ENCODE results near the gene CCDC171.
"Not testable (repeated sequence)": the region's sequence is repeated elsewhere in the genome, so short reads cannot be mapped to it uniquely, and the experiment has no call there.

The CCDC171 gene

GRCh38 chr9:15699876-15700559 lies 147.2 kb downstream of the CCDC171 start:
- DNase-seq = not testable (repeated sequence)

- DNase-seq = no peak
These were observed 154.2 kb downstream of the CCDC171 start for GRCh38 chr9:15707000-15707399.

DNA sequence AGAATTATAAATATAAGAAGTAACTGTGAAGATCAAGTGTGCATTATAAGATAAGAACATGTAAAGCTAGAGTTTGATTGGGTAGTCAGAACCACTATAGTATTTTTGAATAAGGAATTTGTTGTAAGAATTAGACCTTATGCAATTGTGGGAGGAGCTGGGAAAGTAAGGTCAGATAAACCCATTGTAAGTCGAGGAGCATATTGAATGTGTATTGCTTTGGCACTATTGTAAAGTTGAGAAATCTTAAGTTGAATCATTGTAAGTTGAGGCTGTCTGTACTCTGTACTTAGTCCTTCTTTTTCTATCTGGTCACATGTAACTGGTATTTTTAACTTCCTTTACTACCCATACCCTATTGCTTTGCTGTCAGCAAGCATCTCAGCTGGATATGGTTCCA lies 158.7 kb downstream of the CCDC171 start:
- no peak for DNase-seq

- no peak for DNase-seq
These were observed 159.1 kb downstream of the CCDC171 start for GRCh38 chr9:15711931-15712330.

GRCh38 chr9:15714746-15715145 lies 161.9 kb downstream of the CCDC171 start:
- DNase-seq = no peak

- DNase-seq = no peak
These were observed 164.6 kb downstream of the CCDC171 start for GRCh38 chr9:15717290-15717967.

DNA sequence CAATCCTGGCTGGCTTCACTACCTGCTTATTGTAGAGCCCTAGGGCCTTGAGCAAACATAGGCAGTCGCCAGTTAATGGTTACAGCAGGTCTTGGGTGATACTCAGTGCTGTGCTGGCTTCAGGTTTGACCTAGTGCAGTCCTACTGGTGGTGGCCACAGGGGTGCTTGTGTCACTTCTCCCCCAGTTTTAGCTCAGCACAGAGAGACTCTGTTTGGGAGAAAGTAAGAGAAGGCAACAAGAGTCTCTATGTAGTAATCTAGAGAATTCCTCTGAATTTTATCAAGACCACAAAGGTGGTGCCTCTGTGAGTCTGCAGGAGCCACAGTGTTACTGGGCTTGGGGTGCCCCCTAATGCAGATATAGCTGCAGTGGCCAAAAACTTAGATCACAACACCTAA lies 165.6 kb downstream of the CCDC171 start:
- no peak for DNase-seq

DNA sequence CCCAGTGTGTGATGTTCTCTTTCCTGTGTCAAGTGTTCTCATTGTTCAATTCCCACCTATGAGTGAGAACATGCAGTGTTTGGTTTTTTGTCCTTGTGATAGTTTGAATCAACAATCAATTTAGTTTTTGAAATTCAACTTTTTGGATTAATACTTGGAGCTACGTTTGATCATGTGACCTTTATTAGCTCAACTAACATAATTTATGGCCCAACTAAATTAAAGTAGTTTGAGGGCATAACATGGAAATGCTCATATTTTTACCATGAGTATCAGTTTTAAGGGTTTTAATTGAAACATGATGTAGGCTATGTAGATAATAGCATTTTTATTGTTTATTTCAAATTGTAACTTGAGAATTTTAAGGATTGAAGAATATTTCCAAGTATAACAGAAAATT lies 168.0 kb downstream of the CCDC171 start:
- DNase-seq = no peak

DNA sequence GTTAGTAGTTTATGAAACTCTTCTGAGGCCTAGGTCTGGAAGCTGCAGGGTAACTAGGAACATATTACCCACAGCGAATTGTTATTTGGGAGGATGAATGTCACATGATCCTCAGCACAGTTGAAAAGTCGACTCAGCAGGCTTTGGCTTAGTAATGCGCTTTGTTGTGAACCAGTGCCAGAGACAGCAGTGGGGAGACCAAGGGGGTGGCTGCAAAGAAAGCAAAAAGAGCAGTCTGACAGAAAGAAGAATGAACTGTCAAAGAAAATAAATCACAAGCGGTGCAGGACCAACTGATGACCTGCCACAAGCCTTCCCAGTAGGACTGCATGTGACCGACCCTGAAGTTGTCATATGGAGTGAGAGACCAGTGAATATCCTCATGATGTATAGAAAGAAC lies 170.0 kb downstream of the CCDC171 start:
- no peak for DNase-seq

DNA sequence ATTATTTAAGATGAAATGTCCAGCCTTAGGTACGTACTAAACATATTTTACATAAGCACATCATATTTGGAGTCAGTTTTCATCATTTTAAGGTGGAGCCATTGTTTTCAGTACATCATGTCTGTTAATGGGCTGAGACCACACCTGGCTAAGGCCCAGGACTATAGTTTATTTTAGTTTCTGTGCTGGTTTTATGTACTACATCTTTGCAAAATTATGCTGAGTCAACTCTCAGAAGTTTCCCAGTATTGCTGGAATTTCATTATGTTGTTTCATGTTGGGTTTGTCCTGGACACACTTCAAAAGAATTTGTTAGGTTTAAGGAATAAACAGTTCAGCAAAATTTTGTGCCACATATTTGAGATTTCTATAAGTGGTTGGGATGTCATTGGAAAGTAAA lies 171.2 kb downstream of the CCDC171 start:
- no peak for DNase-seq

DNA sequence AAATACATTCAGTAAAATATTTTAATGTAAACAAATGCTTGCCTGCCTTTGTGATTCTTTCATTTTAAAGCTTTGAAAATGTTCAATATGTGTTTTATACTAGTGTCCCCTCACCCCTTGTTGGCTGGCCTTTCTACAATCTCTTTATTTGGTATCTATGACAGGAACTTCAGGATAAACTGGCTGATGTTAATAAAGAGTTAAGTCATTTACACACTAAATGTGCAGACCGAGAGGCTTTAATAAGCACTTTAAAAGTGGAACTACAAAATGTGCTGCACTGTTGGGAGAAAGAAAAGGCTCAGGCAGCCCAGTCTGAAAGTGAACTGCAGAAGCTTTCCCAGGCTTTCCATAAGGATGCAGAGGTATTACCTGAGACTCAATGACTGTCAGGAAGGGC lies 171.8 kb downstream of the CCDC171 start:
- no peak for DNase-seq

GRCh38 chr9:15725953-15726352 lies 173.1 kb downstream of the CCDC171 start:
- no peak for DNase-seq

DNA sequence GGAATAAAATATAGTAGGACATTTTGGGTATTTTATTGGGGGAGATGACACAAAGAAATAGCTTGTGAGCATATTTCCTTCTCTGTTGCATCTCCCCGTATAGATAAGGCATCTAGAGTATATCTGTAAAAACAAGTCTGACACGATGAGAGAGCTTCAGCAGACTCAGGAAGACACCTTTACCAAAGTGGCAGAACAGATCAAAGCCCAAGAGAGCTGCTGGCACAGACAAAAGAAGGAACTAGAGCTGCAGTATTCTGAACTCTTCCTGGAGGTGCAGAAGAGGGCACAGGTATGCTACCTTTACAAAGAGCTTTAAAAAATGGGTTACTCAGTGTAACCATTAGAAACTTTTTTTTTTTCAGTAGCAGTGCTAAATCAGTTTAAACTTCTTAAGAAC lies 176.7 kb downstream of the CCDC171 start:
- DNase-seq = no peak

- DNase-seq = no peak
These were observed 182.4 kb downstream of the CCDC171 start for GRCh38 chr9:15735083-15735857.

- DNase-seq = no peak
These were observed 183.7 kb downstream of the CCDC171 start for GRCh38 chr9:15736569-15736968.

GRCh38 chr9:15738011-15738410 lies 185.2 kb downstream of the CCDC171 start:
- no peak for DNase-seq

DNA sequence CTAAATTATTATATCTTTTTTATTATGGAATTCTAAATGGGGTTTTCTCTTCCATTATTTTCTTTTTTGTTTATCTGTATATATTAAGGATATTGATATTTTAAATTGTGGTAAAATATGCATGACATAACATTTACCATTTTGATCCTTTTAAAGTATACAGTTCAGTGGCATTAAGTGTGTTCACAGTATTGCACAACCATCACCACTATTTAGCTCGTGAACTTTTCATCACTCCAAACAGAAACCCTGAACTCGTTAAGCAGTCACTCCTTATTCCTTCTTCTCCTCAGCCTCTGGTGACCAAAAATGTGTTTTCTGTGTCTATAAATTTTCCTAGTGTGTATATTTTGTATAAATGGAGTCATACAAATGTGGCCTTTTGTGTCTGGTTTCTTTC lies 188.2 kb downstream of the CCDC171 start:
- DNase-seq = no peak

GRCh38 chr9:15743512-15743911 lies 190.7 kb downstream of the CCDC171 start:
- no peak for DNase-seq

DNA sequence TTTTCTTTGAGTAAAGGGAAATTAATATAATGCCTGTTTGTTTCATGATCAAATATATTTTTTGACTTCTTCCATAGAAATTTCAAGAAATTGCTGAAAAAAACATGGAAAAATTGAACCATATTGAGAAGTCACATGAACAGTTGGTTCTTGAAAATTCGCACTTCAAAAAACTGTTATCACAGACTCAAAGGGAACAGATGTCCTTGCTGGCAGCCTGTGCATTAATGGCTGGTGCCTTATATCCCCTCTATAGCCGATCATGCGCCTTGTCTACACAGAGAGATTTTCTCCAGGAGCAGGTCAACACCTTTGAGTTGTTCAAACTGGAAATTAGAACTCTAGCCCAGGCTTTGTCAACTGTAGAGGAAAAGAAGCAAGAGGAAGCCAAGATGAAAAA lies 191.4 kb downstream of the CCDC171 start:
- no peak for DNase-seq

DNA sequence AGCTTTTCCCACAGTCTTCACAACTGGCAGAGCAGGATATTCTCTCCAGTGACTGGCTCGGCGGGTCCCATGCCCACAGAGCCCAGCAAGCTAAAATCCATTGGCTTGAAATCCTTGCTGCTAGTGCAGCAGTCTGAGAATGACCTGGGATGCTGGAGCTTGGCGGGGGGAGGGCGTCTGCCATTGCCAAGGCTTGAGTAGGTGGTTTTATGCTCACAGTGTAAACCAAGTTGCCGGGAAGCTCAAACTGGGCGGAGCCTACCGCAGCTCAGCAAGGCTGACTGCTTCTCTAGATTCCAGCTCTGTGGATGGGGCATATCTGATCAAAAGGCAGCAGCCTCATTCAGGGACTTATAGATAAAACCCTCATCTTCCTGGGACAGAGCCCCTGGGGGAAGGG lies 194.1 kb downstream of the CCDC171 start:
- DNase-seq = no peak

- DNase-seq = no peak
These were observed 202.8 kb downstream of the CCDC171 start for GRCh38 chr9:15755660-15756059.

GRCh38 chr9:15761551-15761950 lies 208.7 kb downstream of the CCDC171 start:
- no peak for DNase-seq

DNA sequence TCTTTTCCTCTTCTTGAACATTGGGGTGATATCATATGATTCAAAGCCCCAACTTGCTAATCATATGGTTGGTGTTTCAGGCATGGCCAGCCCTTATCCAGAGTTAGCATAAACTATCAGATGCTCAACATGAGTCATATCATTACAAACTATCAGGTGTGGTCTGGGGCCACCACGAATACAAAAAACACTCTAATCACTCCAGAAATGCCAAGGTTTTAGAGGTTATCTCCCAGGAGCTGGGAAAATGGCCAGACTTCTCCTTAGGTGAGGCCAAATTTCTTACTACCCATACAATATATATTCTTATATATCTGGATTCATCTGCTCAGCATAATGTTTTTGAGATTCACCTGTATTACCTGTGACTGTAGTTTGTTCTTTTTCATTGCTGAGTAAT lies 210.5 kb downstream of the CCDC171 start:
- no peak for DNase-seq

DNA sequence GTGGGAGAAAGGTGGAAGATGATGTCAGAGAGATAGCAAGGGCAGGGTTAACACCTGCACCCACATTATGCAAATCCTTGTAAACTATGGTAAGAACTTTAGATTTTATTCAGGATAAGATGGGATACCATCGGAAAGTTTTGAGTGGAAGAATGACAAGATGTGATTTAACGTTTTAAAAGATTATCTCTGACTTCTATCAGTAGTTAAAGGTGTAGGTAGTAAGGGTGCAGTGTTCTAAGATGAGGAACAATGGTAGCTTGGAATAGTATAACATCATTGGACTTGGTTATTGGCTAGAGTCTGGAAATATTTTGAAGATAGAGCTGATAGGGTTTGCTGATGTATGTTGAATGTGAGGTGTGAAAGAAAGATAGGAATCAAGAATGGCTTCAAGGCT lies 211.3 kb downstream of the CCDC171 start:
- no peak for DNase-seq

All from NCI-H1930 (cell line).